ENCODE measurements around the gene CARD11.

CARD11 gene

GRCh38 chr7:3013975-3014792 lies 29.5 kb downstream of the CARD11 start:
- DNase-seq, result no peak

GRCh38 chr7:3011211-3011852 lies 32.3 kb downstream of the CARD11 start:
- no peak for DNase-seq

GRCh38 chr7:3010161-3010560 lies 33.5 kb downstream of the CARD11 start:
- DNase-seq, result no peak

GRCh38 chr7:3009086-3009485 lies 34.6 kb downstream of the CARD11 start:
- DNase-seq, result no peak

DNA sequence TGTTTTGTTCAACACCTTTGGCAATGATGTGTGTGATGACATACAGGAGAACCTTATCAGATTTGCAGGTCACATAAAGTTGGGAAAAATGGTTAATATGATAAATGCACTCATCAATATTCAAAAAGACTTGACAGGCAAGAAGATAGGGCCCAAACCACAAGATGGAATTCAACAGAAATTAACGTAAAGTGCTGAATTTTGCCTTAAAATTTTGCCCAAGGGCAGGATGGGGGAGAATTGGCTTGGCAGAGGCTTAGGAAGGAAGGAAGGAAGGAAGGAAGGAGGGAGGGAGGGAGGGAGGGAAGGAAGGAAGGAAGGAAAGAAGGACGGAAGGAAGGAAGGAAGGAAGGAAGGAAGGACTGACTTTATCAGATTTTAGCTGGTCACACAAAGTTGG lies 35.3 kb downstream of the CARD11 start:
- DNase-seq, result no peak

GRCh38 chr7:3007696-3008095 lies 36.0 kb downstream of the CARD11 start:
- no peak for DNase-seq

GRCh38 chr7:3005257-3005656 lies 38.4 kb downstream of the CARD11 start:
- no peak for DNase-seq

GRCh38 chr7:3003936-3004335 lies 39.7 kb downstream of the CARD11 start:
- DNase-seq, result no peak

- DNase-seq, result no peak
Observed at GRCh38 chr7:3002631-3003030, 41.0 kb downstream of the CARD11 start.

DNA sequence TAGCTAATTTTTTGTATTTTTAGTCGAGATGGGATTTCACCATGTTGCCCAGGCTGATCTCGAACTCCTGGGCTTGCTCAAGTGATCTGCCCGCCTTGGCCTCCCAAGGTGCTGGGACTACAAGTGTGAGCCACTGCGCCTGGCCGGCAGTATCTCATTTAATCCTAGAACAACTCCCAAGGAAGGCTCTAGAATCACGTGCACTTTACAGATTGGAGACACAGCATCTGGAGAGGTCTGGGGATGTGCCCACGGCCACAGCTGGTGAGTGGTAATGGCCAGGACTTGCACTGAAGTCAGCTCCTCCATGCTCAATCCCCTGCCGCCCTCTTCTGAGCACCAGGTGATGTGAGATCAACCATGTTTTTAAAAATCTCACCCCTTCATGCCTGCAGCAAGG lies 43.1 kb downstream of the CARD11 start:
- no peak for DNase-seq

DNA sequence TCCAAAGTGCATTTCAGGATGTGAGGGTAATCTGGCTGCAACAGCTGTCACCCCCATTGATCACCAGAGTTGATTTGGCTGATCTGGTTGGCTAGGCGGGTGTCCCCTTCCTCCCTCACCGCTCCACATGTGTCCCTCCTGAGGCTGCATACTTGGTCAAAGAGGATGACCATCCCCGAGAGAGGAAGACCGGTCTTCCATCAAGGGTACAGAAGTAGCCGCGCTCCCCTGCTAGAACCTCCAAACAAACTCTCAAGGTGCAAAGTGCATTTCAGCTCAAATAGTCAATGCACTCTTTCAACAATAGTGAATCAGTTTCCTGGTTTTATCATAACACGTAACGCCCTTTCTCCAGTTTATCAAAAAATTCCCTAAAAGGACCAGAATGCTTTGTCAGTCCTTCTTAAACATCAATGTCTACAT lies 44.6 kb downstream of the CARD11 start:
- no peak for DNase-seq

GRCh38 chr7:2997014-2997413 lies 46.7 kb downstream of the CARD11 start:
- no peak for DNase-seq

DNA sequence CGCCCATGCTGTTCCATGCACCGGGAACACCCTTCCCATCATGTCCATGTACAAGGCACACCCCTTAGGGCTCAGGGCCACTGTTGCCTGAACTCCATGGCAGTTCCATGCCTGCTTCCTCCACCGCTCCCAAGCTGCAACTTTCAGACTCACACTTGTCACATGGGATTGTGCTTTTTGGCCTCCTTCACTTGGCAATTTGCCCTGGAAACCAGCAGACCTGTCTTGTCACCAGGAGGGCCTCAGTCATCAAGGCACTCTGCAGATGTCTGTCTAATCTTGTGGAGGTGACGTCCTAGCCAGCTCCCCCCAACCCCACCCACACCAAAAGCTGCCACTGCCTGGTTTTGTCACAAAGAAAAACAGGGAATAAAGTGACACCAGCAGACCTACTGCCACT lies 47.5 kb downstream of the CARD11 start:
- DNase-seq, result no peak

DNA sequence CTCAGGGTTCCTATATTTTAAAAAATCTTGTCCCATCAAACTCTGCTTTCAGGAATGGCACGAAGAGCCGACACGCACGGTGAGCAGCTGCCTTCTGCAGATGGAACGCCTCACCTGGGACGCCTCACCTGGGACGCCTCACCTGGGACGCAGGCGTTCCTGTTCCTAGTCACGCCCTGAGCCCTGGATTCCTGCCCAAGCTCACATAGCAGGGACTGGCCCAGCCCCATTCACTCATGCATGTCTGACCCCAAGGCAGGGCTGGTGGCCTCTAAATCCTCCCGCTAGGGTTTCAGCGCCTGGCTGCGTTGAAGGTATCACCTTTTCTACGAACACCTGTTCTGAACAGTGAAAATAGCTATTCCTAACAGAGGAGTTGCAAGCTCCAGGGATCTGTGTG lies 49.8 kb downstream of the CARD11 start:
- no peak for DNase-seq

DNA sequence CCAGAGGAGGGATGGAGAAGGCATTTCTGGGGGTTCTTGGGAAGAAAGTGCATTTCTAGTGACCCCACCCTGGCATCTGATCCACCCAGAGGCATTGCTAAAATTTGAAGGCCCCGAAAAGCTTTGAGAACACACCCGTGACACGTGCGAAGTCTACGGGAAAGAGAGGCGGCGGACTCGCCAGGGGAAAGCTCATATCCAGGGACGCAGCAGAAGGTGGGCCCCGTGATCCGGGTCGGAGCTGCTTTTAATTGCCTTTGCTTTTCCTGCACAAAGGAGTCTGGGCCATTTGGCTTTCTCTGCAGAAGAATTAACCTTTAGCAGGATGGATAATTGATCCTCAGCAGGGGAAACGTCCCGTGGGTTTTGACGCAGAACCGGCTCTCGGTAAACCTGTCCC lies 50.3 kb downstream of the CARD11 start:
- no peak for DNase-seq

DNA sequence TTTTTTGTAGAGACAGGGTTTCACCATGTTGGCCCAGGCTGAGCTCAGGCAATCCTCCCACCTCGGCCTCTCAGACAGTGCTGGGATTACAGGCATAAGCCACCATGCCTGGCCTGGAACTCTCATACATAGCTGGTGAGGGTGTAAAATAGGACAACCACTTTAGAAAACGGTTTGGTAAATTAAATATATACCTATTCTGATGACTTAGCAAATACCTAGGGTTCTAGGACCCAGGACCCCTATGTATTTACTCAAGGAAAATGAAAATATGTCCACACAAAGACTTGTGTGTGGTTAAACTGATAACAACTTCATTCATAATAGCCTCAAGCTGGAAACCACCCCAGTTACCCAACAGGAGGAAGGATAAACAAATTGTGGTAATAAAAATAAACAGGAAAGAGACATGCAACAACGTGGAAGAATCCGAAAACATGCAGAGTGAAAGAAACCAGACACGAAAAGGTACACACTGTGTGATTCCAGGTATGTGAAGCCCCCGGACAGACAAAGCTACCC lies 52.7 kb downstream of the CARD11 start:
- no peak for DNase-seq

- DNase-seq, result no peak
Observed at GRCh38 chr7:2986561-2986960, 57.1 kb downstream of the CARD11 start.

GRCh38 chr7:2985866-2986265 lies 57.8 kb downstream of the CARD11 start:
- DNase-seq, result no peak

DNA sequence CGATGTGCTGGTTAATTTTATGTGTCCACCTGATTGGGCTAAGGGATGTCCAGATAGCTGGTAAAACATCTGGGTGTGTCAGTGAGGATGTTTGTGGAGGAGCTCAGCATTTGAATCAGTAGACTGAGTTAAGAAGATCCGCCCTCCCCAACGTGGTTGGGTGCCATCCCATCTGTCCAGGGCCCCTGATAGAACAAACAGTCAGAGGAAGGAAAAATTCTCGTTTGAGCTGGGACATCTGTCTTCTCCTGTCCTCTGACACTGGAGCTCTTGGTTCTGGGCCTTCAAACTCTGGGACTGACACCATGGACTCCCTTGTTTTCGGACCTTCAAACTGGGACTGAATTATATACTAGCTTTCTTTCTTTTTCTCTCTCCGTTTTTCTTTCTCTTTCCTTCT lies 59.6 kb downstream of the CARD11 start:
- no peak for DNase-seq

GRCh38 chr7:2983586-2983985 lies 60.1 kb downstream of the CARD11 start:
- DNase-seq, result no peak

GRCh38 chr7:2982831-2983230 lies 60.8 kb downstream of the CARD11 start:
- no peak for DNase-seq

- DNase-seq, result no peak
Observed at GRCh38 chr7:2982401-2982800, 61.3 kb downstream of the CARD11 start.

GRCh38 chr7:2981103-2981480 lies 62.6 kb downstream of the CARD11 start:
- no peak for DNase-seq

DNA sequence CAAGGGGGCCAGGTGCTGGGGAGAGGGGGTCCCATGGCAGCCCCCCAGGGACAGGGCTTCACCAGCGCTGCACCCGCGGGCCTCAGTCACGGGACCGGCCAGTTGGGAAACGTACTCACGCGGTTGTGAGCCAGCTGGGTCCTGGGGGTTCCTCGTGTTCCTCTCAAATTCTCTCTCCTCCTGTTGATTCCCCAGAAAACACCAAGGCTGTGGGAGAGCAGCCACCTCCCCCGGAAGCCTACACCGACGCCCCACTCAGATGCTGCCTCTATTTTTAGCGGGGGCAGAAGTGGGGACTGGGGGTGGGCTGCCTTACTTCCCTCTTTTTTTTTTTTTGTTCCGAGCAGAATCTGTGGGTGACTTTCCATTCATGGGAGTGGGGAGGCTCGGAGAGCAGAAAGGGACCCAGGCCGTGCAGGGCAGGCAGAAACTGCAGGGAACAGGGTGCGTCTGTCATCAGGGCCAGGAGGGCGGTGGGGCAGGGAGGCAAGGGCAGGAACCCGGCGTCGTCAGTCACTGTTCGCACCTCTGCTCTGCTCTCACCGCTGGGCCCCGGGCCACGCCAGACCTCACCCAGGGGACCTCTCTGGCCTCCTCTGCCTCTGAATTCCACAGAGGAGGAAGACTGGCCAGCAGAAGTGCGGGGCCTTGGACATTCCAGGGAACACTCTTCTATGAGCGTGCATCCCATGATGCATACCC lies 63.1 kb downstream of the CARD11 start:
- no peak for DNase-seq
